Neural cell (in vitro differentiated cells): ENCODE measurements around the gene TMEM74B.

ENCODE experiments used
- CTCF ChIP-seq: fragments of 450-650 bp; IDR thresholded peaks from 2 replicates; pipeline ENCODE4 v1.5.1; 2014; ENCODE audit warnings: antibody characterized with exemption, mild to moderate bottlenecking, moderate library complexity; ENCODE audit not compliant: poor library complexity, severe bottlenecking
- EZH2 ChIP-seq: fragments of 200-600, 300-800 bp; shearing (Covaris generic), sonication (generic); IDR thresholded peaks from 2 replicates; pipeline ENCODE4 v1.6.1; 2014; ENCODE audit warnings: antibody characterized with exemption, low read length, borderline replicate concordance, mild to moderate bottlenecking; ENCODE audit not compliant: insufficient read depth, poor library complexity, severe bottlenecking
- TAF1 ChIP-seq: IDR thresholded peaks from 2 replicates; pipeline ENCODE4 v1.6.1; 2012; ENCODE audit warnings: low read depth

DNA sequence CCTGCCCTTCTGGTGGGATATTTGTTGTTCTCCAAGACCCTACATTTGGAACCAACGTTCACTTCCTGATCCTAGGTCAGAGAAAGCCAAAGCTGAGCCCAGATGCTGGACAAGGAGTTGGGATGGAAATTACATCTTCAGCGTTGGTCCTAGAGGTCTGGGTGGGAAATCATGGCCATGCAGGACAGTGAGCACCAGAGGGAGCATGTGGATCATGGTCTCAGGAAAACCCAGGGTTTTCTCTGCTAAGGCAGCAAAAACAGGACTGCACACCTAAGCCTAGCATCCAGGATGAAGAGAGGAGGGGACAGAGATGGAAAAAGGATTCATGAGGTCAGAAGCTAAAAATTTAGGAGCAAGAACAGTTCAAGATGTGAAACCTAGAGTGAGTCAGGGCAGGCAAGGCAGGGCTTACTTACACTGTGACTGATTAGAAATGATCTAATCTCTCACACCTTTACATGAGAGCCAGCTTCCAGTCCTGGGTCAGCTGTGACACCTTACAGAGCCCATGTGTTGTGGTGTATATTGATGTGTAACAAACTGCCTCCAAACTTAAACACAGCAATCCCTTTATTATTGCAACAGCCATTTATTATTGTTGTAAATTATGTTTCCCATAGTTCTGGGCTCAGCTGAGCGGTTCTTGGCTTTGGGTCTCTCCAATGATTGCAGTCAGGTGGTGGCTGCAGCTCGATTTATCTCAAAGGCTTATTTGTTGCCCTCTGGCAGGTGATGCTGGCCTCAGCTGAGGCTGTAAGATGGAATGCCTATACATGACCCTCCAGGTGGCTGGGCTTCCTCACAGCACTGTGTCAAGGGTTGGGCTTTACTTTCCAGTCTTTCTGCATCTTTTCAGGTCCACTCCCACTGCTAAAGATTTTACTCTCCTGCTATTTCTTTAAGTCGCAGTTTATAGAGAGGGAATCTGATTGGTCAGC, 24.9 kb upstream of the TMEM74B start:
- TF ChIP-seq EZH2 (no peak), CTCF (no peak), TAF1 (no peak)
